Suprapubic skin (tissue), 4 donors: Measurements from ENCODE around the gene MAML1. TPM values are rescaled to one million over a fixed set of nuclear protein-coding genes. Genes with fewer than 3 reads are reported as not detected.

ENCODE experiments used
- DNase-seq, 2 donors: peaks; one replicate each; pipeline ENCODE4 v3.0.0-alpha.2; 2019; ENCODE audit warnings: low spot score in 2 of 2
- H3K27ac ChIP-seq: fragments of 200-600 bp; sonication (generic); one replicate; pipeline ENCODE4 v1.5.1; 2019
- H3K27me3 ChIP-seq: fragments of 200-600 bp; sonication (generic); one replicate; pipeline ENCODE4 v1.5.1; 2019
- H3K36me3 ChIP-seq: fragments of 200-600 bp; sonication (generic); one replicate; pipeline ENCODE4 v1.5.1; 2019
- H3K4me1 ChIP-seq: fragments of 200-600 bp; sonication (generic); one replicate; pipeline ENCODE4 v1.5.1; 2019
- H3K4me3 ChIP-seq: fragments of 200-600 bp; sonication (generic); one replicate; pipeline ENCODE4 v1.5.1; 2019; ENCODE audit warnings: mild to moderate bottlenecking
- H3K9me3 ChIP-seq: fragments of 200-600 bp; sonication (generic); one replicate; pipeline ENCODE4 v1.5.1; 2019
- CTCF ChIP-seq, 2 donors: fragments of 200-600 bp in 1 of 2; fragments of 450-650 bp in 1 of 2; sonication (generic) in 1 of 2; IDR thresholded peaks; one replicate each; pipeline ENCODE4 v1.5.1; 2016 to 2019; ENCODE audit warnings: antibody characterized with exemption in 2 of 2, mild to moderate bottlenecking in 1 of 2, moderate library complexity in 1 of 2
- EP300 ChIP-seq: sonication (generic); formaldehyde crosslinking; IDR thresholded peaks from one replicate; pipeline ENCODE4 v1.6.1; 2017; ENCODE audit warnings: antibody characterized with exemption
- POLR2A ChIP-seq, 2 donors: fragments of 450-650 bp; IDR thresholded peaks; one replicate each; pipeline ENCODE4 v1.6.1; 2017; ENCODE audit warnings: antibody characterized with exemption in 2 of 2, mild to moderate bottlenecking in 2 of 2, moderate library complexity in 2 of 2
- POLR2AphosphoS5 ChIP-seq, 3 donors: sonication (generic); formaldehyde crosslinking; IDR thresholded peaks; one replicate each; pipeline ENCODE4 v1.6.1; 2017; ENCODE audit warnings: antibody characterized with exemption in 3 of 3
- WGBS: methylation state at CpG from one replicate; pipeline ENCODE4 v1.1.5; 2018; 5-methylcytosine and 5-hydroxymethylcytosine counted together
- total RNA-seq, 4 donors: library from RNA; depleted of rRNA; stranded (reverse); fragments of >200 nt; gene quantifications; one replicate each; pipeline ENCODE4 v1.1.0, GENCODE V29; 2016

MAML1 gene
- total RNA-seq, 4 donors from 2014 or later, result 26.5 to 45.0 (median 38.6) TPM

GRCh38 chr5:179749857-179750508 lies 17.4 kb downstream of the MAML1 start:
- 86% methylated on average over 8 of the region's 8 CpGs for WGBS
- Histone ChIP-seq H3K4me3 (no peak overlapping the region), H3K36me3 (peaks cover 3% of the 10 kb centered on the region), H3K27me3 (no peaks in the 10 kb centered on the region), H3K27ac (no peak overlapping the region), H3K9me3 (no peaks in the 10 kb centered on the region), H3K4me1 (peaks cover 11% of the 10 kb centered on the region)
- DNase-seq, result no peak
- no peak for TF ChIP-seq POLR2A (IDR thresholded peaks at IDR 0.05)
- TF ChIP-seq POLR2AphosphoS5 (IDR thresholded peaks at IDR 0.05), result no peak
- TF ChIP-seq CTCF (IDR thresholded peaks at IDR 0.05), result no peak
- no peak for TF ChIP-seq EP300

GRCh38 chr5:179753971-179754370 lies 21.3 kb downstream of the MAML1 start:
- no peak overlapping the region for H3K4me3 ChIP-seq

GRCh38 chr5:179755022-179755421 lies 22.4 kb downstream of the MAML1 start:
- H3K27me3 ChIP-seq, result no peaks in the 10 kb centered on the region
- no peak for DNase-seq
- TF ChIP-seq EP300 (no peak), POLR2A (IDR thresholded peaks at IDR 0.05) (no peak), CTCF (IDR thresholded peaks at IDR 0.05) (no peak), POLR2AphosphoS5 (IDR thresholded peaks at IDR 0.05) (no peak)
- H3K9me3 ChIP-seq, result no peaks in the 10 kb centered on the region
- peaks cover 15% of the 10 kb centered on the region for H3K4me1 ChIP-seq
- no peak overlapping the region for H3K4me3 ChIP-seq
- WGBS, result 83% methylated on average over 2 of the region's 2 CpGs
- no peak overlapping the region for H3K27ac ChIP-seq
- H3K36me3 ChIP-seq, result no peaks in the 10 kb centered on the region

More at GRCh38 chr5:179753971-179754370, 21.3 kb downstream of the MAML1 start:
- 80% methylated on average over 5 of the region's 5 CpGs for WGBS
- no peak for DNase-seq
- H3K27me3 ChIP-seq, result no peaks in the 10 kb centered on the region
- no peaks in the 10 kb centered on the region for H3K9me3 ChIP-seq
- H3K36me3 ChIP-seq, result peaks cover 3% of the 10 kb centered on the region
- peaks cover 11% of the 10 kb centered on the region for H3K4me1 ChIP-seq
- TF ChIP-seq EP300 (no peak), POLR2A (IDR thresholded peaks at IDR 0.05) (no peak), CTCF (IDR thresholded peaks at IDR 0.05) (no peak), POLR2AphosphoS5 (IDR thresholded peaks at IDR 0.05) (no peak)
- no peak overlapping the region for H3K27ac ChIP-seq

GRCh38 chr5:179758955-179759354 lies 26.3 kb downstream of the MAML1 start:
- no peak overlapping the region for H3K4me3 ChIP-seq
- H3K9me3 ChIP-seq, result no peaks in the 10 kb centered on the region
- peaks cover 47% of the 10 kb centered on the region for H3K4me1 ChIP-seq
- H3K27me3 ChIP-seq, result no peaks in the 10 kb centered on the region
- no peak for DNase-seq
- no peaks in the 10 kb centered on the region for H3K36me3 ChIP-seq
- no peak overlapping the region for H3K27ac ChIP-seq
- TF ChIP-seq POLR2AphosphoS5 (IDR thresholded peaks at IDR 0.05) (no peak), EP300 (no peak), CTCF (IDR thresholded peaks at IDR 0.05) (no peak), POLR2A (IDR thresholded peaks at IDR 0.05) (no peak)
- WGBS, result 94% methylated on average over 8 of the region's 8 CpGs

GRCh38 chr5:179759581-179760551 lies 27.2 kb downstream of the MAML1 start:
- Histone ChIP-seq H3K27ac (no peak overlapping the region), H3K4me1 (peaks cover 49% of the 10 kb centered on the region), H3K9me3 (no peaks in the 10 kb centered on the region), H3K27me3 (no peaks in the 10 kb centered on the region), H3K36me3 (no peaks in the 10 kb centered on the region), H3K4me3 (no peak overlapping the region)
- no peak for TF ChIP-seq EP300
- TF ChIP-seq CTCF (IDR thresholded peaks at IDR 0.05), result no peak
- TF ChIP-seq POLR2AphosphoS5 (IDR thresholded peaks at IDR 0.05), result no peak
- no peak for TF ChIP-seq POLR2A (IDR thresholded peaks at IDR 0.05)
- DNase-seq, result no peak
- 89% methylated on average over 9 of the region's 9 CpGs for WGBS
